CD4-positive, alpha-beta T cell treated with Interleukin-17A for 4 hours (primary cell): ENCODE results near the gene UBL7.

Source experiments
- DNase-seq: peaks from one replicate; pipeline ENCODE4 v3.0.0-alpha.2; 2020; ENCODE audit warnings: mixed read lengths

The UBL7 gene

DNA sequence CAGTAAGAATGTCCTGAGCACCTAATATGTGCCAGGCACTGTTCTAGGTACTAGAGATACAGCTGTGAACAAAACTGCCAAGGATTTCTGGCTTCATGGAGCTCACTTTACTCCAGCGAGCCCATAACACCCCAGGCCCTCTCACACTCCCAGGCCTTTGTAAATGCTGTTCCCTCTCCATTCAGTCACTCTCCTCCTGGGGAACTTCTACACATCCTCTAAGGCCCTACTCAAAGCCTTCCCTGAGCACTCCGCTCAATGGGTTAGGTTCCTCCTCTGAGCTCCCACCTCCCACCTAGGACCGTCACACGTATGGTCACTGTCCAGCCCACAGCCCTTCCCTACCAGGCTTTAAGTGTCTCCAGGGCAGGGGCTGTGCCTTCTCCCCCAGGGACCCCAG, 54.4 kb downstream of the UBL7 start:
- no peak for DNase-seq

DNA sequence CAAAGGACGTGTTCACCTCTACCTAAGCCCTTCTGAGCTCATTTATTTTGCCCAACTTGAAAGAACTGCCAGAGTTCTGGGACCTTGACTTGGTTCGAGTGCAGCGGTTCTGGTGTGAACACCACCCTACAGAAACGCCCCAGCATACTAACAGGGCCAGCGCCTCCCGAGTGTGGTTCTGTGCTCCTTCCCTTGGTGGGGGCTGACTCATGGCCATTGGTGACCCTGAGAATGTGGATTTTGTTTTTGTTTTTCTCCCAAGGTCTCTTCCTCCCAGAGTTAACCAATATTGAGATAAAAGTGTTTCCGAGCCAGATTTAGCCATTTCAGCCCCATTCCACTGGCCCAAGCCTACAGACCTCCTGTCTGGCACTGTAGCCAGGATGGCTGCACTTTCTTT, 55.1 kb downstream of the UBL7 start:
- DNase-seq, result no peak

DNA sequence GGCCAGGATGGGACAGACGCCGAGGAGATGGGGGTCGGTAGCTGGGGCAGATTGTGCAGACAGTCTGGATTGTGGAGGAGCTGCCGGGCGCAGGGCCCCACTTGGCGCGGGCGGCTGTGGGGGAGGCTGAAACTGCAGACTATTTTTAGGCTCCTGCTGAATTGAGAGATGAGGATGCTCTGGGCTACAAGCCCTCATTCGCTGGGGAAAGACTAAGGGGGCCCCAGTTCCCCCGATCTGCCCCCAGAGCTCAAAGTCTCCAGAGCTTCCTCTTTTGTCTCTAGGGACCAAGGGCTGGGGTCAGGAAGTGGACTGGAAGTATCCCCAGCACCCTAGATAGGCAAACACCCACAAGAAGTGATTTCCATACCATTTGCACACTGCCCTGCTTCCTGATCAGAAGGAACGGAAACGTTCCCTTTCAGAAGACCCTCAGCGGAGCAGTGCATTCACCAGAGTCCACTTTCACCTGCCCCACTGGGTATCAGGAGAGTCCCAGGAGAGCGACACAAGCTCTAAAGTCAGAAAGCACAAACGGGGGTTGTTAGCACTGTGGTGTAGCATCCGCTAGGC, 56.9 kb downstream of the UBL7 start:
- no peak for DNase-seq

DNA sequence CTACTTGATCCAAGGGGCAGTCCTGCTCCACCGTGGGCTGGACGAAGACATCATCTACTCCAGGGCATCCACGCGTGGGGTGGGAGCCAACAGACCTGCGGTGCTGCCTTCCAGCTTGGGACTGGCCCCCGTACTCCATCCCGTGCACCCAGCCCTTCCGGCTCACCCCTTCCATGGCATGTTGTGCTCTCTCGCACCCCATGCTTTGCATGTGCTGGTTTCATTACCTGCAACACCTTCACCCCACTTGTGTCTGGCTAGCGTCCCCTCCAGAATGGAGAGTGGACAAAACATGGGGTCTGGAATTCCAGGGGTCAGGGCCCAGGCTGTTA, 57.4 kb downstream of the UBL7 start:
- no peak for DNase-seq

DNA sequence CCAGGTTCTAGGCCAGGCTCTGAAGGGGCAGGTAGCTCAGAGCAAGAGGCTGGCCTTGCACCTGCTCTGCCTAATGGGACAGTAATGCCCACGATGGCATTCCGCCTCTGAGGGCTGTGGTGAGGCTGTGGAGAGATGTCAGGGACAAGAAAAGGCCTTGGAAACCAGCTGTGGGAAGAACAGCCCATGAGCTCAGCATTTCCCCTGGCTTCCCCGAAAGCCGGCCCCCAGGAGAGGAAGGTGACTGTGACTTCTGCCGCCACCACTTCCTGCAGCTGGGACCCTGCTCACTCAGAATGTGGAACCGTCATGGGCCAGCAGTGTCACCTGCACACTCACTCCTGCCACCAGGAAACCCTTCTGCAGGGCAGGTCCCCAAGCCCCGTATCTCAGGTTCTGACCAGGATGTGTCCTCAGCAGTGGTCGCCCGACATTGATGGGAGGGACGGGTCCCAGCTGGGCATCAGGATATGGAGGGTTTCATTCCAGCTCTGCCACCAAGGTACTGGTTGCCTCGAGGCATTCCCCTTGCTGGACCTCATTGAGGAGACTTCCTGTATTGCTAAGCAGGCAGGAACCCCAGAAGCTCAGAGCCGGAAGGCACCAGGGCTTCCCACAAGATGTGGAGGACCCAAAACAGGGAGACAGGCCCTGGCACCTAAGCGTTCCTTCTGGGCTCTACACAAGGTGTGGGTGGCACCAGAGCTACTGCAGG, 57.9 kb downstream of the UBL7 start:
- DNase-seq, result peak; percentile 73

DNA sequence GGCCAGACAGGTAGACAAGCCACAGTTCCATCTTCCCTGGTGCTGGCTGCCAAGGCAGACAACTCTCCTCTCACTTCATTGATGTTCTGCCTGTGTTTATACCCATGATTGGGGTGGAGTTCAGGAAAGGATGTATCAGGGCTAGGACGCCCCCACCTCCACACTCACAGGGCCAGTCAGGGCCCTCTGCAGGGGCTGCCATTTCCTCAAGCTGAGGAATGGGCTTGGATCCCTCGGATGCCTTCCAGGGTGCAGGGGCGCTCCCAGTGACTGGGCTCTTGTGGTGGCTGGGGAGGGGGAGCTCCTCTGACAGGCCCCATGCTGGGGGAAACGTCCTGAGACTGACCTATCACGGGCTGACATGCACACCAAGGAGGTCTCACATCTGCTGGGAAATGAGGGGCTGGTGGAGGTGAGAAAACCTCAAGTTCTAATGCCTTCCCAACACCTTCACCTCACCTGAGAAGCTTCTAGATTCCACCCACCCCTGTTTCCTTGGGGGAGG, 58.6 kb downstream of the UBL7 start:
- no peak for DNase-seq

DNA sequence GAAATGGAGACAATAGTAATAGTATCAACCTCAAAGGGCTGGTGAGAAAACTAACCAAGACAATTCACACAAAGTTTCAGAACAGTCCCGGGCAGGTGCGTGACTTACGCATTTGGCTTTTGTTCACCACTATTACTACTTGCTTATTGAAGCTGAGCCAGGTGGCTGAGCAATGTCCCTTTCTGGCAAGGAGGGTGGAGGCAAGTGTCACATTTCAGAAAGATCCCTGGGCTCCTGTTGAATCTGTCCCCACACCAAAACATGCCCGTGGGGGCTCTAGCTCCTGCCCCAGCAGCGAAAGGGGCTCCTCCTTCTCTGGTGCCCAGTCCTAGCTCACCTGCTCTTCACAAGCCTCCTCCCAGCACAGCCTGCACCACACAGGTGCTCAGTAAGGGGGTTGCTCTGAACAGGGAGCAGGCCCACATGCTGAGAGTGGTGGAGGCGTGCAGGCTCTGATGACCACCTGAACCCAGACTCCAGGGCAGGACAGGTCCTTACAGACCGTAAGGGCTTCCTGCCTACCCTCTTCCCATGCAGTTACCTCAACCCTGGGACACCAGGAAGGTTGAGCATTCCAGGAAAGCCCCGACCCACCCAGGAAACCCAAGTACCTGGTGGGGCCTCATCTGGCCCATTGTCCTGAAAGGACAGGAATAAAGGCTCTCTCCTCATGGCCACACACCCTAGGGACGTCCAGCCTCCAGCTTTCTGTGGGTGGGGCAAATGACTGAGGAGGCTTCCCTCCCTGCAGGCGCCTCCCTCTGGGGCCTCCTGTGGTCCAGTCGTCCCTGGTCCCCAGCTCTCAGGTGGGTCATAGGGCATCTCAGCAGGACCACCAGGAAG, 59.8 kb downstream of the UBL7 start:
- DNase-seq, result peak; percentile 36

DNA sequence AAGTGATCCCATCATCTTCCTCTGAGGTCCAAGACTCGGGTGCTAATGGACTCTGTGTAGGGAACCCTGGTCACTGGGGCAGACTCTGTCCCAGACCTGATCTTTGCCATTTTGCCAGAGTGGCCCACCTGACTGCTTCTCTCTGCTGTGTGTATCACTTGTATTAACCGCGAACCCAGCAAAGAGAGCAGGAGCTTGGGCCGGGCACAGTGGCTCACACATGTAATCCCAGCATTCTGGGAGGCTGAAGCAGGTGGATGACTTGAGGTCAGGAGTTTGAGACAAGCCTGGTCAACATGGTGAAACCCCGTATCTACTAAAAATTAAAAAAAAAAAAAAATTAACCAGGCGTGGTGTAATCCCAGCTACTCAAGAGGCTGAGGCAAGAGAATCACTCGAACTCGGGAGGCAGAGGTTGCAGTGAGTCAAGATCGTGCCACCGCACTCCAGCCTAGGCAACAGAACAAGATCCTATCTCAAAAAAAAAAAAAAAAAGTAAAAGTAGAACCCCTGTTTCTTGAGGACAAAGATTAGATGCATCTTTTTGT, 60.6 kb downstream of the UBL7 start:
- DNase-seq, result peak; percentile 40

DNA sequence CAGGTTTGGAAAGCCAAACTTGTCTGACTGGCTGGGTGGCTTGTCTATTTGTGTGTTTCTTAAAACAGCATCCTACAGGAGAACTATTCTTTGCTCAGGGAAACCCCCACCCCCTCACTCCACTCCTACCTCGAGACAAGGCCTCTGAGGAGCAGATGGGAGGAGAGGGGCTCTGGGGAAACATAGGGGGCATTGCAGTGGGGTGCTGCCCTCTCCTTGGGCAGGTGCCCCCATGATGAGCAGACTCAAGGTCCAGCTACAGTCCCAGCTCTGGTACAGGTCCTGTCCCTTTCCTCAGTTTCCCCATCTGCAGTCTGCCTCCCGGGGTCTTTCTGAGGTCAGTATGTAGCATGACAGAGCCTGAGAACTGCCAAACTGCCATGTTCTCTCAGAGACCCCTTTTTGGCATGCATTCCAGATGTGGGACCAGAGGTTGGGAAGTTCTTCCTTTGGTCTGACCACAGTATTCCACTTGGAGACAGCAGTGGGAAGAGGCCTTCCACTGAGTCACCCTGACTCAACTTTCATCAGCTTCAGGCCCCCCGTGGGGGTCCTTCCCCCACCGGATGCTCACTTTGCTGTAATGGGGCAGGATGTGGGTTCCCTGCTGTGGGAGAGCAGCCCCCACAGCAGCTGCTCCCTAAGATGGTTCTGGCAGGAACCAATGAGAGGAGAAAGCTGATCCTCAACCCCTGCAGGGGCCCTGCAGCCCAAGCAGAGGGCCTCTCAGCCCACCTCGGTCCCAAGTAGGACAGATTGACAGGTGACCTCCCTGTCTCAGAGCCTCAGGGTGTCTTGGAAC, 61.2 kb downstream of the UBL7 start:
- peak; percentile 52 for DNase-seq

DNA sequence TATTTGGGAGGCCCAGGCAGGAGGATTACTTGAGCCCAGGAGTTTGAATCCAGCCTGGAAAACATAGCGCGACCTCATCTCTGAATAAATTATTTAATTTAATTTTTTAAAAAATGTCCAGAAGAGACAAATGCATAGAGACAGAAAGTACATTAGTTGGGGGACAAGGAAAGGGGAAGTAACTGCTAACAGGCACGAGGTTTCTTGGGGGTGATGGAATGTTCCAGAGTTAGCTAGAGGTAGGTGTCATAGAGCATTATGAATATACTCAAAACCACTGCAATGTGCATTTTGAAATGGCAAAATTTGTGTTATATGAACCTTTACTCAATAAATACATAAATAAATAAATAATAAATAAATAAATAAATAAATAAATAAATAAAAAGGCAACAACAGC, 61.9 kb downstream of the UBL7 start:
- no peak for DNase-seq

DNA sequence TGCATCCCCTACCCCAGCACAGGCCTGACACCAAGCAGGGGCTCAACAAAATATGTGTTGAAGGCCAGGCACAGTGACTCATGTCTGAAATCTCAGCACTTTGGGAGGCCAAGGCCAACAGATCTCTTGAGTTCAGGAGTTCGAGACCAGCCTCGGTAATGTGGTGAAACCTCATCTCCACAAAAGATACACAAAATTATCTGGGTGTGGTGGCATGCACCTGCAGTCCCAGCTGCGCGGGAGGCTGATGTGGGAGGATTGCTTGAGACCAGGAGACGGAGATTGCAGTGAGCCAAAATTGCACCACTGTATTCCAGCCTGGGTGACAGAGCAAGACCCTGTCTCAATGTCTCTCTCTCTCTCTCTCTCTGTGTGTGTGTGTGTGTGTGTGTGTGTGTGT, 62.8 kb downstream of the UBL7 start:
- no peak for DNase-seq

DNA sequence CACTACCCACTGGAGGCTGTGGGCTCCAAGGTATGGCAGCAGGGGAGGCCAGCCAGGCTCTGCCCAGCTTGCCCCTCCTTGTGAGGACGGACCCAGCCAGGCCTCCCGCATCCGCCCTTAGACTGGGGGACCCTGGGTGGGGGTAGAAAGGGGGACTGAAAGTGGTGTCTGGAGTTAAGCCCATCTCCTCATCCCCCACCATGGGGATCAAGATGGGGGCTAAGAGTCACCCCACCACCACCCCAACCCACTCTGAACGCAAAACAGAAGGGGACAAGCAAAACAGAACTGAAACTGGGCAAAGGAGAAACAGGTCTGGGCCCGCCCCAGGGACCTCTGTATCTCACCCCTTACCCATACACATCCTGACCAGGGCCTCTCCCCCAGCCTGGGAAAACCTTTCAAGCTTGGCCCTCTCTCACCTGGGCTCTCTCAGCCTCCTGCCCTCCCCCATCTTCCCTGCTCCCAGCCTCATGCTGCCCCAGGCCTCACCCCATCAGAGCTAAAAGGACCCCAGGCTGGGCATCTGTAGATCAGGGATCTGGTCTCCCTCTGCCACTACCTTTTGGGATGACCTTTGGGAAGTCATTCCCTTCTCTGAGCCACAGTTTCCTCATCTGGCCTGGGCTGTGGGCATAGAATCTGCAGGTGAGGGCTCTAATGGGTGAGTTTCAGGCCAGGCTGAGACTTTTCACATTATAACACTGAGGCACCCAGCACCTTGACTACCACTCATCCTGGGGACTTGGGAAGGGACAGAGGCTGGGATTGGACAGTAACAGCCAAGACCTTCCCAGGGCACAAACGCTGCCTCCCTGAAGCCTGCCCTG, 63.5 kb downstream of the UBL7 start:
- DNase-seq, result no peak

DNA sequence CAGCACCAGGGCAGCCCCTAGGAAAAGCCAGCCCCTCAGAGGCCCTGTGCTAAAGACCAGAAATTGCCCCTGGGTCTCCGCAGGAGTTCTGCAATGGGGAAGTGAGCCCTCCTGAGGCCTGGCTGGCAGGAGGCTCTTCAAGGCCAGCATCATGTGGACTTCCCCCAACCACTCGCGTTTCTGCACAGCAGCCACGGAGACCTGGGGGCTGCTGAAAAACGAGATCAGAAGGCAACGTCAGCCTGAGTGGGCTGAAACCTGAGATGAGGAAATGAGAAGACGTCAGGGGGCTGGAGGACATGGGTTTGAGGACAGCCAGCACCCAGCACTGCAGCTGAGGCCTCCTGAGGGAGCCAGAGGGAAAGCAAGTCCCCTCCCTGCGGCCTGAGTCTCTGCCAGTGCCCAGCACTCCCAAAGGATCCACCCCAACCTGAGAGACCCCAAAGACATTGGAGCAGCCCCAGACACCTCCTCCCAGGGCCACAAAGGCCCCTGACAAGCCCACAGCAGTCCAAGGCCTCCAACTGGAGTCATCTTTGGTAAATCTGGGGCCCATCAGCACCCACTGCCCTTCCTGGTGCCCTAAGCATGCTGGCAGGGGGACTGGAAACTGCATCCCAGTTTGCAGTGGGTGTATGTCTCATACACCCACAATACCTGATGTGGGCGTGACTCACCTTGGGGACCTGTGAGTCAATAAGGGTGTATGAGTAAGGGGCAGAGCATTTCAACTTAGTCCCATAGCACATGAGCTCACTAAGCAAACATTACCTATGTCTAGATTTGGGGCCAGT, 64.3 kb downstream of the UBL7 start:
- peak; percentile 42 for DNase-seq

DNA sequence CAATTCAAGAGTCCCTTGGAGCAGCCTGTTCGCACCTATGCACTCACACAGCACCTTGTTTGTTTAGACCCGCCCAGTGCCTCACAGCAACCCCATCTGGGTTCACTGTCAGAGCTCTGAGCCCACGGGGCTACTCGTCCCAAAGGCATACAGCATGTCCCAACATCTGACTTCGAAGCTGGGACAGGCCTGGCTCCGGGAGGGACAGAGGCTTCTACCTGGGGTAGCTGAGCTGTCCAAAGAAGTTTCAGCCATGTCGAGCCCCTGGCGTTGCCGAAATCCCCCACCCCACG, 64.9 kb downstream of the UBL7 start:
- no peak for DNase-seq
